Measurements from ENCODE around the gene GJD4.

Gene GJD4

DNA sequence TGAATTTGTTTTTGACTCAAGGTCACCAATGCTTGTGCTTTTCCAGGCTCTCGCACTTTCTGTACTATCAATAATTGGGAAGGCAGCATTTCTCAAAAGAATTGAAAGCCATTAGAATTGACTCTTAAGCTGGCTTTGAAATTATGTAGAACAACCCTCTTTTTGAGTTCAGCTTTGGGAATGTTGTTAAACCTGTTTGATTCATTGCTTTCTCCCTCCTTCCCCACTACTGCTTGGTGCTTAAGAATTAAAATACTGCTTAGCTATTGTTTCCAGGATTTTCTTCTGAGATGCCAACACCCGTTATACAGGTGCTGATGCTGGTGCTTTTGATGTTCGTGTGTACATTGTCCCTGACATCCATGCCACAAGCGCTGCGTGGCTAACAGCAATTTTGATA is 52.5 kb downstream of the GJD4 start:
- DNase-seq (ENCODE audit: low spot score), result no peak

Data from COLO829 (cell line).